ENCODE data around the gene HOXA2. TPM values are rescaled to one million over a fixed set of nuclear protein-coding genes. Genes with fewer than 3 reads are reported as not detected.

HOXA2 gene
- 0.42 and 0.56 TPM in 2 replicates for total RNA-seq
- polyA plus RNA-seq (2012): 0.40 TPM

DNA sequence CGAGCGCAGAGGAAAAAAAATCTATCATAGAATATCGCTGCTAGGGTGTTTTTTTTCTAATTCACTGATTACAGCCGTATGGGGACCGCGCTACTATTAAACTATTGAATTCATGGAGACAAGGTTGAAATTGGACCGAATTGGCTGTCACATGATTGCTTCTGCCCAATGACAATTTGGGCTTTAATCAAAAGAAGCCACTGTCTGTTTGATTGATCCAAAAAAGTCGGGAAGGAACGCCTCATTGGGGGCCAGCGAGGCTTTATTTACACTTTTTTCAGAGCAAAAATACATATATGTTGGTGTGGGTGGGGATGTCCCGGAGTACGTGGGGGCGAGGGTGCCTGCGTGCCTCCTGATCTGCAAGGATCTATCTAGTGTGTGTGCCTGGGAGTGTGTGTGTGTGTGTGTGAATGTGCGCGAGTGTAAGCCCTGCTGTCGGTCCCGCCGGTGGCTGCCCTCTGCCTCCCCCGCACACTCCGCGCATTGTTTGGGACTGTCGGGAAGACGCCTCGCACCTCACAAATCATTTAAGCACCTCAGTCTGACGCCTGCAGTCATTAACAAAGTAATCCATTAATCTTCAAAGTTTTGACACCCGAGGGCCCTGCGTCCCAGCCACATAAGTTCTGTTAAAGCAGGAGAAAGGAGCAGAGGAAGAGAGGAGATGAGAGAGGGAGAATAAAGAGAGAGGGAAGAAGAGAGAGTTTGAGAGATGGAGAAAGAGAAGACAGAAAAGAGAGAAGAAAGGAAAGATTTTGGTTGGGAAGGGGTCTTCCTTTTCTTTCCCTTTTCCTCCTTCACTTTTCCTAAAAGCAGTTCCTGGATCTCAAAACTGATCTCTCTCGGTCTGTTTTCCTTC is at the start of gene HOXA2:
Gene HOXA2 (minus strand): TSS at position 103 of the 862 bp plus-strand sequence. CDS start 183 bp downstream, outside the sequence.
- no peak for DNase-seq (ENCODE audit: low read depth)

DNA sequence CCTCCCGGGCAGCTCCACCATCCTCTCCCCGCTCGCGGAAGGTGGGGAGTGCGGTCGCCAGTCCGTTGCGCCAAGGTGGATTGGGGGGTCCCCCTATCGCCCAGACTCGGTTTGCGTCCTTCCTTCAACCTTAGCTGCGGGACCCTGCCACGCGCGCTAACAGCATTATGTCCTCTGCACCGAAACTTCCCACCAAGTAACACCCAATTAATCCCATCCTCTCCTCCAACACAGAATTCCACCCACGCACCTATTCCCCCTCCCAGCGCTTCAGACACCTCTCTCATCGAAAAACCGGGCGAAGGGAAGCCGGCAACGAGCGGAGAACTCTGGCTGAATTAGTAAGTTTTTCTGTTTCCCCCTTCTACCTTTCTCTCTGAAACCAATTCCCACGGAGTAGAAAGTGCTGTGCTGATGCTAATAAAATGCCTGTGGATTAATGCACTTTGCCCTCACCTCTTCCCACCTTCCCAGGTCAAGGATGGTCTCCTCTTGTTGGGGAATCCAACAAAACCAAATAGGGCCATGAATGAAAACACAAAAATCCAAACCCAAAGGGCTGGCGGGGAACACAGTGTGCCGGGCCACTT is 49.0 kb upstream of the HOXA2 start:
- no peak for DNase-seq (ENCODE audit: low read depth)

DNA sequence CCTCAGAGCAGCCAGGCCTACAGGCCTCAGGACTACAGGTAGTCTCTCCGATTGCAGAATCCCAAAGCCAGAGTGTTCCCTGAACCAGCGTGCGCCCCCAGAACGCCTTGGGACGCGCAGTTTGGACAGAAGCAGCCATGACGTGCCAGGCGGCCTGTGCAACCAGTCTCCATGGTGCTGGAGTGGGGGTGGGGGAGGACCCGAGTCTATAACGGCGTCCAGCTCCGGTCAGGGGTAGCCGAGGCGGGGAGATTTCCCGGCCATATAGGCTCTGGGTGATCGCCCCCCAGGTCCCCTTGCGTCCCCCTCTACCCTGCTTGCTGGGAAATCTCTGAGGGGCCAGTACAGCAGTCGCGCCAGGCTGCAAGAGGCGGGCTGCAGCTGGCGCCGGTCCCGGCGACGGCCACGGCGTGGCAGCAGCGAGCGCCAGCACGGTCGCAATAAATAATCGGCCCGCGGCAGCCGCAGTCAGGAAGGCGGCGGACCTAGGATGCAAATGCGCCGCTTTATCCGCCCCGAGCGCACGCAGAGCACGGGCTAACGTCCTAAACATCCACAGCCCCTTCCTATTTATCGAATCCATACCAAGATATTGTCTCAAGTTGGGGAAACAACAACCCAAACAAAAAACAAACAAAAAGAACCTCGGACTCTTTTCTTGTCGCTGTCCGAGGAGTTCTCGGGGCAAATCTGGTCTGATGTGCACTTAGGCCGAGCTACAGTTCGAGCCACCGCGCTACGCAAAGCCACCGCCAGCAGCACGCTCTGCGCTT is 48.3 kb upstream of the HOXA2 start:
- DNase-seq (ENCODE audit: low read depth): peak; percentile 86

DNA sequence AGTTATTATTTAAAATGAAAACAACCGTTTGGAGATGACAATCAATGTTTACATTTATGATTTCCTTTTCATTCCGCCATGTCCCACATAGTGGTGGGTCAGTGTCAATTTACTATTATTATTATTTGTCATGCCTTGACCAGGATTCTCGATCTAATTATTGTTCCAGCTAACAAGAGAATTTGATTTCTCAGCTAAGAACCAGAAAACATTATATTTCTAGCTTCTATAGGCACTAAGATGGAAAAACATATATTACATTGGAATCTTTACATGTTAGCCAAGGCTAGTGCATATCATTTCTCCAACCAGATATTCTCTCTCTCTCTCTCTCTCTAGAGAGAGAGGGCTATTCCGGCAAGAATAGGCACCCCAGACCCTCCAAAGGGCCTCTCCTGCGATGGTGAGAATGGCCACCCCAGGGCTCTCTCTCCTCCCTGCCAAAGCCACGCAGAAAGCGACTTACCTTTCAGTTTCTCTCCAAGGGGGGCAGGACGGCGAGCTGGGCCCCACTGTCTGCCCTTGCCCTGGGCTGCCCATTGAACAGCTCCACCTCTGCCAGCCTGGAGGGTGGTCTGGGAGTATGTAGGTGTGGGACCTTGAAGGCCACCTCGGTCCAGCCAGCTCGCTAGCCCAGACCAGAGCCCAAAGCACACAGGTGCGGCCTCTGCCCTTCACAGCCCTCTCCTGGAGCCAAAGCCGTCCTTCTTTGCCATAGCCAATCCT is 47.5 kb upstream of the HOXA2 start:
- DNase-seq (ENCODE audit: low read depth): no peak

DNA sequence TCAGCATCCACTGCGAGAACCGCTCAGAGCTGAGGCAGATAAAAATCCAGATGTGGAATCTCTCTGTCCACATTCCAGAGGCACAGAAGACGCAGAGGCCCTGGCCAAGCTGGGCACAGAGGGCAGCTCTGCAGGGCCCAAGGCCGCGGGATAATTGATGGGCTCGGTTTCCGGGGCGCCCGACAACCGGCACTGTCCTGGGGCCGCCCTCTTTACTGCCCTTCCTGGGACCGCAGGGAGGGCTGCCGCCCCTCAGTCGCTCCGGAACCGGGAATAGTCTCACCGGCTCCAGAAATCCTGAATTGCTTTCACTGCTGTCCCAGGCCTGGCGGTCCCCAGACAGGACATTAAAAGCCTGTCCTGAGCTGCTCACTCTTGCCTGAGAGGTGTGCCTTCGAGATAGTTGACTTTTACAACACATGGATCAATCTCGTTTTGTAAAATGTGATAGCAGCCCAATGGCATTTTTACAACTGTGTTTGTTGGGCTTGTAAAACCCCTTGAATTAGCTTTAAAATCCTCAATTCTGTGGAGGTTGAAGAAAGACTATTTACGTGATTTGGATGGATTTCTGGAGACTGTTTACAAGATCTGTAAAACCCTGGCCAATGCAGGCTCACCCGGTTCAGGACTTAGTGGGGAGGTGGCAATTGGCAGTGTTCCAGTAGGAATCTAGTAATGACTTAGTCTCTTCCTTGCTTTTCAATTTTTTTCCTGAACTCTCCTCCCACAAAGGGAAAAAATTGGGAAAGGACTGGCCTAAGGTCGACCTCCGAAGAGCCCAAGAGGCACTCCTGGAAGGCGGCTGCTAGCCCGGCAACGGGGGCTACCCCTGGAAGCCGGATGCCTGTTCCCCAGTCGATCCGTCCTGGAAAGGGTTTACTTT is 46.5 kb upstream of the HOXA2 start:
- DNase-seq (ENCODE audit: low read depth): no peak

DNA sequence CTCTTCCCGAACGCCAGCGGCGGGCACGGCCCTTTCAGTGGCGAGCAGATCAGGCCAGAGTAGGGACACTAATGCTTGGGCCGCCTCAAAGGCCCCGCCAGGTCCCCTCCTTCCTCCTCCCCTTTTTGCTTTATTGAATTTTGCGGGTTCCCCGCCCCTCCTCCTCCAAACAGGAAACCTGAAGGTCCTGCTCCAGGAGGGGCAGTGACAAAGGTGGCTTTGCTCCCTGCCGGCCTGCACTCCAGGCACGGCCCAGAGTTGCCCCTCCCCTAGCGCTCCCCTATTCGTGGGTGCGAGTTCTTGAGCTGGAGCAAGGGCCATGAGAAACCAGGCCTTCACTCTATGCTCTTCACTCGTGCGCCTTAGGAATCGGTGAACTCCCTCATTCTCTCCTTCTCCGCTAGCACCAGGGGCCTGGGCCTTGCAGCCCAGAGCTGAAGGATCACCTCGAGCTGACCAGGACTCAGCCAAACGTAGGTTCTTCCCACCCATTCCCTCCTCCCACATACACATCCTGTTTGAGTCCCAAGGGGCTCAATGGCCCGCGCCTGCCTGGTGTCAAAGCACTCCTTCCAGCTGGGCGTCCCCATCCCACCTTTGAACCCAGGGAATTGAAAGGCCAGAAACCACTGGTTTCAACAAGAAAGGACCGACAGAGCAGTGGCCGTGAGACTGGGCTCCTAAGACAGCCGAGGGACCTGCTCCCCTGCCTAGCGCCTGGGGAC is 45.7 kb upstream of the HOXA2 start:
- no peak for DNase-seq (ENCODE audit: low read depth)

DNA sequence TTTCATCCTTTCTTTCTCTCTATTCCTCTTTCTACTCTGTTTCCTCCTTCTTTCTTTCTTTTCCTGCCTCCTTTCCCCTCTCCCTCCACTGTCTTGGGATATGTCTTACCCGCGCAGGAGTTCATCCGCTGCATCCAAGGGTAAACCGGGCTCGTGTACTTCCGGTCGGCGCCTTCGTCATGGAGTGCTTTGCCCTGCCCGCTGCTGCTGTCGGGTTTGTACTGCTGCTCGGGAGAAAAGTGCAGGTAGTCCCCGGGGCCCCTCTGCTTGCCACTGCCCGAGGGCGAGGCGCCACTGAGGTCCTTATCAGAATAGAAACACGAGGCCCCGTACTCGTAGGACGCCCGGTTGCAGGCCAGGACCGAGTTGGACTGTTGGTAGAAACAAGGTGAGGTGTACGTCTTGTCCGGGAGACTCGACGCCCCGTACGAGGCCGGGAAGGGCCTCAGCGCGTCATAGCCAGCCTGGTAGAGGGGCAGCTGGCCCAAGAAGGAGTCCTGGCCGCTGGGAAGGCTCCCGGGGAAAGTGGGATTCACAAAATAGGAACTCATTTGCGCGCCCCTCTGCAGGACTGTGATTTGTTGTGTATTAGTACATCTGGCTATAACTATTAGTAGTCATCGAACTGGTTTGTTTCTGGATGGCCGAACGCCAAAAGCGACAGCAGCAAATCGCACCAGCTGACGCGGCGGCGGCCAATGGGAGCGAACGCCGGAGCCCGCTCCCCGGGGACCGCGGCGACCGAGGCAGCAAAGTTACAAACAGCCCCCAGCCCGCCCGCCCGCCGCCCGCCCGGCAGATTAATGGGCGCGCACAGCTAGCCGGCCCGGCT is 44.9 kb upstream of the HOXA2 start, which contains the start of gene HOXA6:
Gene HOXA6 (minus strand): TSS at position 576 of the 832 bp plus-strand sequence. CDS start 25 bp downstream, at position 551.
- DNase-seq (ENCODE audit: low read depth): no peak

DNA sequence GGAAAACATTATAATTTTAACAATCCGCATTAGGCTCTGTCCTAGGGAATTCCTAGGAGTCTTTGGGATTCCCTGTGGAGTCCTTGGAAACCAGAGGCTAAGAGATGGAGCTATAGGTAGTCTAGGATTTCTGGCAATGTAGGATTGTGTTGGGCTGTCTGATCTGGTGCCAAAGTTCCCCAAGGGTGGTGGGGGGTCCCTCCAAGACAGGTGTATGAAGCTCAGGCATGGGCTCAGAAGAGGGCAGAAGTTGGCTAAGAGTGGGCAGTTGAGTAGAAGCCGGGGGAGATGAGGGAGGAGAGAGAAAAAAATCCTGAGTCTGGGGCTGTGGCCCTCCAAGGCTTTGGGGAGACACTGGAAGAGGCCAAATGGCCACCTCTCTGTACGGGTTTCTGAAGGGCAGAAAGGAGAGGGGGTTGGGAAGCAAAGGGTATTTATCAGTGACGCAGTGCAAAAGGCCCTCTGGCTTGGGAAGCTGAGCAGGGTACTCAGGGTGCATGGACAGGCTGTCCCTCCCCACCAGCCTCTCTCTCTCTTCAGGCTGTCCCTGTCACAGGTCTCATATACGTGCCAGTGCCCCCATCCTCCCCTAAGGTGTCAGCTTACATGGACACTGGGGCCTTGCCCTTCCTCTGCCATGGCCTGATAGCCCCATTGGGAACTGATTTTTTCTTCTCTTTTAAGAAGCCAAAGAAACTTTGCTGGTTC is 44.2 kb upstream of the HOXA2 start:
- DNase-seq (ENCODE audit: low read depth): no peak

DNA sequence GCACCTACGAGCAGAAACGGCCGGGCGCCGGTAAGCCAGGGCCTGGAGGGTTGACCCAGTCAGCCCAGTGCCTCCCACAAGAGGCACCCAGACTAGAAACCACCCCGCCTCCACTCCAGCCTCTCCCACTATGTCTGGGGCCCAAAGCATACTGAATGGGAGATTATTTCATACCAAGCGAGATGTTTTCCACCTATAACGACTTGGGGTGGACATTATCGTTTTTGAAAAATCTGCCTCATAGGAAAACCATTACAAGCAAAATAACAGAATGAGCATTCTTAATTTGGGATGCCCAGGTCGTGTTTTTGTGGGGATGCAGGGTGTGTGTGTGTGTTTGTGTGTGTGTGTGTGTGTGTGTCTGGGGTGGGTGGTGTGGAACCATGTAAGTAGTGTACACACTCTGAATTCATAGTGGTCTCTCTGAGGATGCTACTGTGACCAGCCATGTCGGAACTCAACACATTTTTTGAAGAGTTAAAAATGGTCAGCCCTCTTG is 43.5 kb upstream of the HOXA2 start:
- no peak for DNase-seq (ENCODE audit: low read depth)

DNA sequence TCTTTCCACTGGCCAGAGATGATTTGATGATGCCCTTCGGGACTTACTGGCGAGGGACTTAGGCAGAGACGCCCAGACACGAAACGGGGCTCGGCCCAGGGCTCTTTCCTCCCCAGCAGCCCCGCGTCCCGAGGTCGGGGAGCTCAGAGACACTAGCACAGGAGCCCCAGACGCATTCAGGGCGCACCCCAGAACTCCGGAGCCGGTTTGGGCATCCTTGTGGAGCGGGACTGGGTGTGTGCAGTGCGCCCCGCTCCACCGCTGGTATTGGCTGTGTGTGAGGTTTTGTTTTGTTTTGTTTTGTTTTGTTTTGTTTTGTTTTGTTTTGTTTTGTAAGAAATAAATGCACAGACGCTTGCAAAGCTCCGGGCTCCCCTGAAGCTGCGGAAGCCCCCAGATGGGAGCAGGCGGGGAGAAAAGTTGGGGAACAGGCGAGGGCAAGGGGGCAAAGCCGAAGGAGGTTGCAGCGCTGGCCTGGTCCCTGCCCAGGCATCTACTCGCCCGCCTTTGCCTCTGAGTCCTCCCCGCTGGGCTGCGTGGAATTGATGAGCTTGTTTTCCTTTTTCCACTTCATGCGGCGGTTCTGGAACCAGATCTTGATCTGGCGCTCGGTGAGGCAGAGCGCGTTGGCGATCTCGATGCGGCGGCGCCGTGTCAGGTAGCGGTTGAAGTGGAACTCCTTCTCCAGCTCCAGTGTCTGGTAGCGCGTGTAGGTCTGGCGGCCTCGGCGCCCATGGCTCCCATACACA is 42.9 kb upstream of the HOXA2 start:
- no peak for DNase-seq (ENCODE audit: low read depth)

DNA sequence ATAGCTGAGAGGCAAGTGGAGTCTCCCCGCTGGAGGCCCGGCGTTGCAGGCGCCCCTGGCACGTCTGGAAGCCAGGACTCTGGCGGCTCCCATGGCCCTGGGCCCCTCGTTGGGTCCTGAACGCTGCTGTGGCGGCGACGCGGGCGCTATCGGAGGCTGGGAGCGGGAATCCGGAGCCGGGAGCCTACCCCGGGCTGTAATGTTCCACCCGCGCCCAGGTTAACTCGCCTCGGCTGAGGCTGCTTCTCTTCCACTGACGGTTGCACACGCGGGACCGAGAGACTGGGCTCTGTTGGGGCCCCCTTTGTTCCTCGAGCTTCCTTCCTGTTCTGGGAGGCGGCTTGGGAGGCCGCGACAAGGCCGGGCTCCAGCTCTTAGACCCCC is 42.3 kb upstream of the HOXA2 start:
- no peak for DNase-seq (ENCODE audit: low read depth)

DNA sequence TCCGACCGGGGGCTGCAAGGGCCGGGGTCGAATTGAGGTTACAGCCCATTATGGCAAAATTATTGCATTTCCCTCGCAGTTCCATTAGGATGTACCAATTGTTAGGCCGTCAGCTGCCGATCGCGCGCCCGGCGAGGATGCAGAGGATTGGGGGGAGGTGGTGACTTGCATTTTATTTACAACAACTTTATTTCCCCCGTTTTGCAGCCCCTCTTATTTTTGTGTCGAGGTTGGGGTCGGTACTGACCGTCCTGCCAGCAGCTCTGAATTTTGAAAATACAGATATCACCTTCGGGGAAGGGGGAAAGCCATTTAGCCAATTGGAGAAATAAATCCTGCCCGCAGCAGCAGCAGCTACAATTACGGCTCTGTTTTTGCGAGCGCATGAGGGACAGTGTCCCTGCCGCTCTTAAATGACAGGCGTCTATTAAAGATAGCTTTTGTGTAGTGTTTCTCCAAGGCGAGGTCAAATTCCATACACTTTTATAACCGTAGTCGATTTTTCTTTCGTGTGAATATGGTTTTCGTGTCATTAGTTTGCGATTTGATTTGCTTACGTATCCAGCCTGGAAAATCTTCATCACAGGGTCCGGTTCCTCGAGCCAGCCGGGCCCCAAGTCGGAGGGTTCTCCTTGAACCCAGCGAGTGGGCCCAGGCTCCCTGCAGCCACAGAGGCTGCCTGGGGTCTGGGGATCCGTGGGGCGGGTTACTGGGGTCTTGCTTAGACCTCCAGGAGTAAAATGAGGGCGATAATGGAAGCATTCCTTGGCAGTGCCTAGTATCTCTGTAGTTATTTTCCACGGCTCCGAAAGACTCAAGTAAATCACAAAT is 41.7 kb upstream of the HOXA2 start:
- no peak for DNase-seq (ENCODE audit: low read depth)

DNA sequence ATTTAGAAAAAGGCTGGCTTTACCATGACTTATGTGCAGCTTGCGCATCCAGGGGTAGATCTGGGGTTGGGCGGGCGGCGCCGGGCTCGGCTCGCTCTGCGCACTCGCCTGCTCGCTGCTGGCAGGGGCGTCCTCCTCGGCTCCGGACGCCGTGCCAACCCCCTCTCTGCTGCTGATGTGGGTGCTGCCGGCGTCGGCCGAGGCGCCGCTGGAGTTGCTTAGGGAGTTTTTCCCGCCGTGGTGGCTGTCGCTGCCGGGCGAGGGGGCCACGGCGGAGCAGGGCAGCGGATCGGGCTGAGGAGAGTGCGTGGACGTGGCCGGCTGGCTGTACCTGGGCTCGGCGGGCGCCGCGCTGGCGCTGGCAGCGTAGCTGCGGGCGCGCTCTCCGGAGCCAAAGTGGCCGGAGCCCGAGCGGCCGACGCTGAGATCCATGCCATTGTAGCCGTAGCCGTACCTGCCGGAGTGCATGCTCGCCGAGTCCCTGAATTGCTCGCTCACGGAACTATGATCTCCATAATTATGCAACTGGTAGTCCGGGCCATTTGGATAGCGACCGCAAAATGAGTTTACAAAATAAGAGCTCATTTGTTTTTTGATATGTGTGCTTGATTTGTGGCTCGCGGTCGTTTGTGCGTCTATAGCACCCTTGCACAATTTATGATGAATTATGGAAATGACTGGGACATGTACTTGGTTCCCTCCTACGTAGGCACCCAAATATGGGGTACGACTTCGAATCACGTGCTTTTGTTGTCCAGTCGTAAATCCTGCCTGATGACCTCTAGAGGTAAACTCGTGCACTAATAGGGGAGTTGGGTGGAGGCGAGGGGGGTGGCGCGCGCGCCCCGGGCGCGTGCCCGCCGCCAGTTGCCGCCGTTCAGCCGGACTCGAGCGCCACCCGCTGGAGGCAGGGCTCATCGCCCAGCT is 40.8 kb upstream of the HOXA2 start, which contains the start of gene HOXA5:
Gene HOXA5 (minus strand): TSS at position 659 of the 927 bp plus-strand sequence. CDS start 74 bp downstream, at position 585.
- peak; percentile 98 for DNase-seq (ENCODE audit: low read depth)

DNA sequence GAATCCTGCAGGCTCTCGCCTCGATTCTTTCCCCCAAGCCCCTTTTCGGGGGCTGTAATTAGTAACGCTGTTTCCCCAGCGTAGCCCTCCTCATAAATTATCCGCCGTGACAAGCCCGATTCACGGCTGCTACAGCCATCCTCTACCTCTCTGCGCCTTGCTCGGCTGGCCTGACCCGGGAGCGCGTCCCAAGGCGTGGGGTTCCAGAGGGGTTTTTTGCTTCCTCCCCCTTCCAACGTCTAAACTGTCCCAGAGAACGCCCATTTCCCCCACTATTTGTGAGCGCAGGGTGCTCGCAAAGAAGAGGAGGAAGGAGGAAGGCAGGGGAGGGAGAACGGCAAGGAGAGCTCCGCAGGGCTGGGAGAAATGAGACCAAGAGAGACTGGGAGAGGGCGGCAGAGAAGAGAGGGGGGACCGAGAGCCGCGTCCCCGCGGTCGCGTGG is 40.1 kb upstream of the HOXA2 start:
- no peak for DNase-seq (ENCODE audit: low read depth)

All from myocyte (in vitro differentiated cells).